GM23338 (cell line): ENCODE measurements around the gene PRKAG1. TPM values are rescaled to one million over a fixed set of nuclear protein-coding genes. Genes with fewer than 3 reads are reported as not detected.

Experiments used
- ATAC-seq: fragments of 200-7000 bp; cut with Tn5 transposase; 3 replicates; pipeline ENCODE4 v1.9.1; 2020
- DNase-seq: peaks from one replicate; pipeline ENCODE4 v3.0.0-alpha.2; 2015; ENCODE audit warnings: low spot score
- H2AFZ ChIP-seq: fragments of 200-600 bp; sonication (generic); 2 replicates; pipeline ENCODE4 v1.8.0; 2016; ENCODE audit warnings: antibody characterized with exemption, mild to moderate bottlenecking, moderate library complexity
- H3F3A ChIP-seq: fragments of 200-600 bp; sonication (generic); replicated peaks from 2 replicates; pipeline ENCODE4 v1.8.0; 2017; ENCODE audit warnings: antibody characterized with exemption, mixed run types, low read depth
- H3K27ac ChIP-seq: fragments of 200-600 bp; sonication (generic); 2 replicates; pipeline ENCODE4 v1.6.1; 2016; ENCODE audit warnings: low read depth
- H3K27me3 ChIP-seq: fragments of 200-600 bp; sonication (generic); 2 replicates; pipeline ENCODE4 v1.8.0; 2016; ENCODE audit warnings: mild to moderate bottlenecking, mixed run types, moderate library complexity; ENCODE audit not compliant: insufficient read depth
- H3K36me3 ChIP-seq: fragments of 200-600 bp; sonication (generic); 2 replicates; pipeline ENCODE4 v1.8.0; 2016; ENCODE audit warnings: mild to moderate bottlenecking; ENCODE audit not compliant: insufficient read depth
- H3K4me1 ChIP-seq: fragments of 200-600 bp; sonication (generic); 2 replicates; pipeline ENCODE4 v1.8.0; 2016; ENCODE audit warnings: mild to moderate bottlenecking, moderate library complexity; ENCODE audit not compliant: insufficient read depth
- H3K4me2 ChIP-seq: fragments of 200-600 bp; sonication (generic); 2 replicates; pipeline ENCODE4 v1.7.1; 2017; ENCODE audit warnings: mixed run types
- H3K4me3 ChIP-seq: fragments of 200-600 bp; sonication (generic); 2 replicates; pipeline ENCODE4 v1.6.1; 2016; ENCODE audit warnings: mixed run types
- H3K79me2 ChIP-seq: fragments of 200-600 bp; sonication (generic); replicated peaks from 2 replicates; pipeline ENCODE4 v1.8.0; 2017; ENCODE audit warnings: mild to moderate bottlenecking; ENCODE audit not compliant: insufficient read depth
- H3K9me2 ChIP-seq: fragments of 200-600 bp; sonication (generic); 2 replicates; pipeline ENCODE4 v1.8.0; 2017; ENCODE audit not compliant: insufficient read depth
- H4K20me1 ChIP-seq: fragments of 200-600 bp; sonication (generic); replicated peaks from 2 replicates; pipeline ENCODE4 v1.8.0; 2017; ENCODE audit warnings: mild to moderate bottlenecking; ENCODE audit not compliant: insufficient read depth
- H3K27ac Mint-ChIP-seq: 2 replicates; pipeline ENCODE4 v1.8.0; 2020; ENCODE audit warnings: inconsistent platforms, mild to moderate bottlenecking, moderate library complexity, mixed read lengths
- H3K27me3 Mint-ChIP-seq: 3 replicates; pipeline ENCODE4 v1.8.0; 2022; ENCODE audit warnings: low read depth, mild to moderate bottlenecking, moderate library complexity, mixed read lengths, inconsistent platforms; ENCODE audit not compliant: insufficient read depth, poor library complexity
- H3K36me3 Mint-ChIP-seq: 3 replicates; pipeline ENCODE4 v1.8.0; 2021; ENCODE audit warnings: low read depth, mild to moderate bottlenecking, inconsistent platforms, moderate library complexity, mixed read lengths
- H3K4me1 Mint-ChIP-seq: 3 replicates; pipeline ENCODE4 v1.8.0; 2020; ENCODE audit warnings: mild to moderate bottlenecking, inconsistent platforms, mixed read lengths
- H3K4me3 Mint-ChIP-seq: 3 replicates; pipeline ENCODE4 v1.8.0; 2021; ENCODE audit warnings: moderate library complexity, mild to moderate bottlenecking, inconsistent platforms, mixed read lengths
- H3K9me3 Mint-ChIP-seq: 3 replicates; pipeline ENCODE4 v1.8.0; 2020; ENCODE audit warnings: moderate library complexity, mild to moderate bottlenecking, inconsistent platforms, mixed read lengths
- CREB1 ChIP-seq: fragments of 250-450 bp; sonication (Bioruptor Pico); IDR thresholded peaks from 2 replicates; pipeline ENCODE4 v1.5.0; 2020; ENCODE audit warnings: low read depth, mild to moderate bottlenecking, moderate library complexity
- EZH2 ChIP-seq: fragments of 200-600 bp; sonication (generic); IDR thresholded peaks from one replicate; pipeline ENCODE4 v1.8.0; 2017; ENCODE audit warnings: antibody characterized with exemption, mild to moderate bottlenecking, low read depth; ENCODE audit not compliant: unreplicated experiment
- EZH2phosphoT487 ChIP-seq: fragments of 200-600 bp; sonication (generic); IDR thresholded peaks from one replicate; pipeline ENCODE4 v1.8.1; 2018; ENCODE audit warnings: antibody characterized with exemption; ENCODE audit not compliant: unreplicated experiment
- JUNB ChIP-seq: IDR thresholded peaks from one replicate; pipeline ENCODE4 v1.6.1; 2016; ENCODE audit warnings: antibody characterized with exemption; ENCODE audit not compliant: unreplicated experiment
- NANOG ChIP-seq: IDR thresholded peaks from 2 replicates; pipeline ENCODE4 v1.6.1; 2016; ENCODE audit warnings: antibody characterized with exemption, borderline replicate concordance
- POLR2AphosphoS5 ChIP-seq: IDR thresholded peaks from 2 replicates; pipeline ENCODE4 v1.6.1; 2016; ENCODE audit warnings: antibody characterized with exemption, low read depth
- STAT1 ChIP-seq: IDR thresholded peaks from one replicate; pipeline ENCODE4 v1.6.1; 2016; ENCODE audit warnings: antibody characterized with exemption; ENCODE audit not compliant: unreplicated experiment
- ZNF114 ChIP-seq: fragments of 250-450 bp; sonication (Bioruptor Pico); IDR thresholded peaks from 2 replicates; pipeline ENCODE4 v1.5.0; 2020; ENCODE audit warnings: mild to moderate bottlenecking, moderate library complexity
- ZNF331 ChIP-seq: fragments of 250-450 bp; sonication (Bioruptor Pico); IDR thresholded peaks from 2 replicates; pipeline ENCODE4 v1.5.0; 2020; ENCODE audit warnings: low read depth, mild to moderate bottlenecking, moderate library complexity
- polyA plus RNA-seq: library from polyadenylated mRNA; unstranded; fragments of >200 nt; fragmentation: Nextera tagmentation; extraction: Ambion mirVana; gene quantifications from 2 replicates; pipeline ENCODE4 v1.2.1, GENCODE V29; 2016
- total RNA-seq: library from RNA; depleted of rRNA; stranded (reverse); fragments of >200 nt; shearing (Covaris generic); gene quantifications from 2 replicates; pipeline ENCODE4 v1.2.3, GENCODE V29; 2014
- TF ChIP-seq, protein P1 (sequence below), 2 experiments: fragments of 200-600 bp in 1 of 2; sonication (generic) in 1 of 2; conservative IDR thresholded peaks; 2 replicates each; pipeline versions ENCODE4 v1.5.1 to v1.6.1; 2016 to 2017; ENCODE audit warnings: antibody characterized with exemption in 2 of 2, low read depth in 2 of 2, mild to moderate bottlenecking in 2 of 2, moderate library complexity in 1 of 2
- TF ChIP-seq, protein P2 (sequence below): IDR thresholded peaks from one replicate; pipeline ENCODE4 v1.6.1; 2018; ENCODE audit warnings: antibody characterized with exemption; ENCODE audit not compliant: unreplicated experiment
- TF ChIP-seq, protein P3 (sequence below): IDR thresholded peaks from 2 replicates; pipeline ENCODE4 v1.6.1; 2016; ENCODE audit warnings: antibody characterized with exemption
- TF ChIP-seq, protein P4 (sequence below): fragments of 250-450 bp; sonication (Bioruptor Pico); IDR thresholded peaks from 2 replicates; pipeline ENCODE4 v1.5.0; 2020; ENCODE audit warnings: mild to moderate bottlenecking, moderate library complexity

PRKAG1 gene
- total and polyA plus RNA-seq, 2 experiments from 2014 or later = 19.9 to 35.4 TPM

DNA sequence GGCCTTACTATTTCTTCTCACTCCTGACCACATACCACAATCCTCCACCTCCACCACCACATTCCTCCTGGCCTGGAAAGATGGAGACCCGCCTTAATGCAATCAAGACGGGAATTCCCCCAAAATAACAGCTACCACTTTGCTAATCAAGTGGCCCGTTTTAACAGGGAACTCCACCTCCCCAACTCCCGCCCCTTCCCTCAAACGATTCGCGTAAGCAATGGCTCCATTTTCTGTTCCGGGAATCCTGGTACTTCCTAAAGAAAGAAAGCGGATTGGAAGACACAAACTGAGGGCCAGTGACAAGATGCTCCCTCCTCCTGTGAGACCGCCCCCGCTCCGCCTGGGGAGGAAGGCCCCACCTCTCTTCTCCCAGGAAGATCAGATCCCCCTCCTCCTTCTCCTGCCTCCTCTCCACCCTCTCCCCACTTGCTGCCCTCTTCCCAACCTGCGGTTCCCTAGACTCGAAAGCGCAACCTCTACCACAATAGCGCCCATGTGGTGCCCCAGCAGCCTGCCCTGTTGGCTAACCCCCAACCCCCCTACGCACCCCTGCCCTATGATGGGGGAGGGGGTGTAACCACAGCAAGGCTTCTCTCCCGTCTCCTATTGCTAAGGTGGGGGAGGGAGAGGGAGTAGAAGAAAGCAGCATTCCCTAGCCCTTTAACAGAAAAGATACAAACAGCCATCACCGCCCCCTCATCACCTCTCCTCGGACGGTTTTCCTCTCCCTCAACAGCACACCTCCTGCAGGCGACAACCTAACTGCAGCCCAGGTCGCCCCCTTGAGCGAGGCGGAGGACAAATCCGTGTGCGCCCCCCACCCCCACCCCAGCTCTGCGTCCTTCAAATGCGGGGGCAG, 62.1 kb downstream of the PRKAG1 start:
- TF ChIP-seq, protein P1, sequence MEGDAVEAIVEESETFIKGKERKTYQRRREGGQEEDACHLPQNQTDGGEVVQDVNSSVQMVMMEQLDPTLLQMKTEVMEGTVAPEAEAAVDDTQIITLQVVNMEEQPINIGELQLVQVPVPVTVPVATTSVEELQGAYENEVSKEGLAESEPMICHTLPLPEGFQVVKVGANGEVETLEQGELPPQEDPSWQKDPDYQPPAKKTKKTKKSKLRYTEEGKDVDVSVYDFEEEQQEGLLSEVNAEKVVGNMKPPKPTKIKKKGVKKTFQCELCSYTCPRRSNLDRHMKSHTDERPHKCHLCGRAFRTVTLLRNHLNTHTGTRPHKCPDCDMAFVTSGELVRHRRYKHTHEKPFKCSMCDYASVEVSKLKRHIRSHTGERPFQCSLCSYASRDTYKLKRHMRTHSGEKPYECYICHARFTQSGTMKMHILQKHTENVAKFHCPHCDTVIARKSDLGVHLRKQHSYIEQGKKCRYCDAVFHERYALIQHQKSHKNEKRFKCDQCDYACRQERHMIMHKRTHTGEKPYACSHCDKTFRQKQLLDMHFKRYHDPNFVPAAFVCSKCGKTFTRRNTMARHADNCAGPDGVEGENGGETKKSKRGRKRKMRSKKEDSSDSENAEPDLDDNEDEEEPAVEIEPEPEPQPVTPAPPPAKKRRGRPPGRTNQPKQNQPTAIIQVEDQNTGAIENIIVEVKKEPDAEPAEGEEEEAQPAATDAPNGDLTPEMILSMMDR (conservative IDR thresholded peaks at IDR 0.05; ENCODE audit: low read depth in 2 of 2) = peak; percentile 1 to 34; a peak in 1 of 4 replicates
- TF ChIP-seq EZH2 (no peak), JUNB (no peak), ZNF114 (CRISPR knock-in tag) (no peak), STAT1 (no peak), EZH2phosphoT487 (no peak), NANOG (no peak), CREB1 (CRISPR knock-in tag) (peak; percentile 63), ZNF331 (CRISPR knock-in tag) (no peak), POLR2AphosphoS5 (peak; percentile 63)
- TF ChIP-seq, protein P2, sequence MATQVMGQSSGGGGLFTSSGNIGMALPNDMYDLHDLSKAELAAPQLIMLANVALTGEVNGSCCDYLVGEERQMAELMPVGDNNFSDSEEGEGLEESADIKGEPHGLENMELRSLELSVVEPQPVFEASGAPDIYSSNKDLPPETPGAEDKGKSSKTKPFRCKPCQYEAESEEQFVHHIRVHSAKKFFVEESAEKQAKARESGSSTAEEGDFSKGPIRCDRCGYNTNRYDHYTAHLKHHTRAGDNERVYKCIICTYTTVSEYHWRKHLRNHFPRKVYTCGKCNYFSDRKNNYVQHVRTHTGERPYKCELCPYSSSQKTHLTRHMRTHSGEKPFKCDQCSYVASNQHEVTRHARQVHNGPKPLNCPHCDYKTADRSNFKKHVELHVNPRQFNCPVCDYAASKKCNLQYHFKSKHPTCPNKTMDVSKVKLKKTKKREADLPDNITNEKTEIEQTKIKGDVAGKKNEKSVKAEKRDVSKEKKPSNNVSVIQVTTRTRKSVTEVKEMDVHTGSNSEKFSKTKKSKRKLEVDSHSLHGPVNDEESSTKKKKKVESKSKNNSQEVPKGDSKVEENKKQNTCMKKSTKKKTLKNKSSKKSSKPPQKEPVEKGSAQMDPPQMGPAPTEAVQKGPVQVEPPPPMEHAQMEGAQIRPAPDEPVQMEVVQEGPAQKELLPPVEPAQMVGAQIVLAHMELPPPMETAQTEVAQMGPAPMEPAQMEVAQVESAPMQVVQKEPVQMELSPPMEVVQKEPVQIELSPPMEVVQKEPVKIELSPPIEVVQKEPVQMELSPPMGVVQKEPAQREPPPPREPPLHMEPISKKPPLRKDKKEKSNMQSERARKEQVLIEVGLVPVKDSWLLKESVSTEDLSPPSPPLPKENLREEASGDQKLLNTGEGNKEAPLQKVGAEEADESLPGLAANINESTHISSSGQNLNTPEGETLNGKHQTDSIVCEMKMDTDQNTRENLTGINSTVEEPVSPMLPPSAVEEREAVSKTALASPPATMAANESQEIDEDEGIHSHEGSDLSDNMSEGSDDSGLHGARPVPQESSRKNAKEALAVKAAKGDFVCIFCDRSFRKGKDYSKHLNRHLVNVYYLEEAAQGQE = no peak
- TF ChIP-seq, protein P3, sequence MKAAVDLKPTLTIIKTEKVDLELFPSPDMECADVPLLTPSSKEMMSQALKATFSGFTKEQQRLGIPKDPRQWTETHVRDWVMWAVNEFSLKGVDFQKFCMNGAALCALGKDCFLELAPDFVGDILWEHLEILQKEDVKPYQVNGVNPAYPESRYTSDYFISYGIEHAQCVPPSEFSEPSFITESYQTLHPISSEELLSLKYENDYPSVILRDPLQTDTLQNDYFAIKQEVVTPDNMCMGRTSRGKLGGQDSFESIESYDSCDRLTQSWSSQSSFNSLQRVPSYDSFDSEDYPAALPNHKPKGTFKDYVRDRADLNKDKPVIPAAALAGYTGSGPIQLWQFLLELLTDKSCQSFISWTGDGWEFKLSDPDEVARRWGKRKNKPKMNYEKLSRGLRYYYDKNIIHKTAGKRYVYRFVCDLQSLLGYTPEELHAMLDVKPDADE = 0 out of 2 replicates have a peak, but pooled peaks have one; percentile 42
- TF ChIP-seq, protein P4, sequence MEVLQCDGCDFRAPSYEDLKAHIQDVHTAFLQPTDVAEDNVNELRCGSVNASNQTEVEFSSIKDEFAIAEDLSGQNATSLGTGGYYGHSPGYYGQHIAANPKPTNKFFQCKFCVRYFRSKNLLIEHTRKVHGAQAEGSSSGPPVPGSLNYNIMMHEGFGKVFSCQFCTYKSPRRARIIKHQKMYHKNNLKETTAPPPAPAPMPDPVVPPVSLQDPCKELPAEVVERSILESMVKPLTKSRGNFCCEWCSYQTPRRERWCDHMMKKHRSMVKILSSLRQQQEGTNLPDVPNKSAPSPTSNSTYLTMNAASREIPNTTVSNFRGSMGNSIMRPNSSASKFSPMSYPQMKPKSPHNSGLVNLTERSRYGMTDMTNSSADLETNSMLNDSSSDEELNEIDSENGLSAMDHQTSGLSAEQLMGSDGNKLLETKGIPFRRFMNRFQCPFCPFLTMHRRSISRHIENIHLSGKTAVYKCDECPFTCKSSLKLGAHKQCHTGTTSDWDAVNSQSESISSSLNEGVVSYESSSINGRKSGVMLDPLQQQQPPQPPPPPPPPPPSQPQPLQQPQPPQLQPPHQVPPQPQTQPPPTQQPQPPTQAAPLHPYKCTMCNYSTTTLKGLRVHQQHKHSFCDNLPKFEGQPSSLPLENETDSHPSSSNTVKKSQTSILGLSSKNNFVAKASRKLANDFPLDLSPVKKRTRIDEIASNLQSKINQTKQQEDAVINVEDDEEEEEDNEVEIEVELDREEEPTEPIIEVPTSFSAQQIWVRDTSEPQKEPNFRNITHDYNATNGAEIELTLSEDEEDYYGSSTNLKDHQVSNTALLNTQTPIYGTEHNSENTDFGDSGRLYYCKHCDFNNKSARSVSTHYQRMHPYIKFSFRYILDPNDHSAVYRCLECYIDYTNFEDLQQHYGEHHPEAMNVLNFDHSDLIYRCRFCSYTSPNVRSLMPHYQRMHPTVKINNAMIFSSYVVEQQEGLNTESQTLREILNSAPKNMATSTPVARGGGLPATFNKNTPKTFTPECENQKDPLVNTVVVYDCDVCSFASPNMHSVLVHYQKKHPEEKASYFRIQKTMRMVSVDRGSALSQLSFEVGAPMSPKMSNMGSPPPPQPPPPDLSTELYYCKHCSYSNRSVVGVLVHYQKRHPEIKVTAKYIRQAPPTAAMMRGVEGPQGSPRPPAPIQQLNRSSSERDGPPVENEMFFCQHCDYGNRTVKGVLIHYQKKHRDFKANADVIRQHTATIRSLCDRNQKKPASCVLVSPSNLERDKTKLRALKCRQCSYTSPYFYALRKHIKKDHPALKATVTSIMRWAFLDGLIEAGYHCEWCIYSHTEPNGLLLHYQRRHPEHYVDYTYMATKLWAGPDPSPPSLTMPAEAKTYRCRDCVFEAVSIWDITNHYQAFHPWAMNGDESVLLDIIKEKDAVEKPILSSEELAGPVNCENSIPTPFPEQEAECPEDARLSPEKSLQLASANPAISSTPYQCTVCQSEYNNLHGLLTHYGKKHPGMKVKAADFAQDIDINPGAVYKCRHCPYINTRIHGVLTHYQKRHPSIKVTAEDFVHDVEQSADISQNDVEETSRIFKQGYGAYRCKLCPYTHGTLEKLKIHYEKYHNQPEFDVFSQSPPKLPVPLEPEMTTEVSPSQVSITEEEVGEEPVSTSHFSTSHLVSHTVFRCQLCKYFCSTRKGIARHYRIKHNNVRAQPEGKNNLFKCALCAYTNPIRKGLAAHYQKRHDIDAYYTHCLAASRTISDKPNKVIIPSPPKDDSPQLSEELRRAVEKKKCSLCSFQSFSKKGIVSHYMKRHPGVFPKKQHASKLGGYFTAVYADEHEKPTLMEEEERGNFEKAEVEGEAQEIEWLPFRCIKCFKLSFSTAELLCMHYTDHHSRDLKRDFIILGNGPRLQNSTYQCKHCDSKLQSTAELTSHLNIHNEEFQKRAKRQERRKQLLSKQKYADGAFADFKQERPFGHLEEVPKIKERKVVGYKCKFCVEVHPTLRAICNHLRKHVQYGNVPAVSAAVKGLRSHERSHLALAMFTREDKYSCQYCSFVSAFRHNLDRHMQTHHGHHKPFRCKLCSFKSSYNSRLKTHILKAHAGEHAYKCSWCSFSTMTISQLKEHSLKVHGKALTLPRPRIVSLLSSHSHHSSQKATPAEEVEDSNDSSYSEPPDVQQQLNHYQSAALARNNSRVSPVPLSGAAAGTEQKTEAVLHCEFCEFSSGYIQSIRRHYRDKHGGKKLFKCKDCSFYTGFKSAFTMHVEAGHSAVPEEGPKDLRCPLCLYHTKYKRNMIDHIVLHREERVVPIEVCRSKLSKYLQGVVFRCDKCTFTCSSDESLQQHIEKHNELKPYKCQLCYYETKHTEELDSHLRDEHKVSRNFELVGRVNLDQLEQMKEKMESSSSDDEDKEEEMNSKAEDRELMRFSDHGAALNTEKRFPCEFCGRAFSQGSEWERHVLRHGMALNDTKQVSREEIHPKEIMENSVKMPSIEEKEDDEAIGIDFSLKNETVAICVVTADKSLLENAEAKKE = no peak
- 0 out of 2 replicates have a peak overlapping the region, but pooled peaks have one; percentile 56 for H2AFZ ChIP-seq

More for the DNA sequence above, 62.1 kb downstream of the PRKAG1 start:
- Histone ChIP-seq H3K27me3 (no peaks in the 10 kb centered on the region), H3K27ac (peak overlapping the region; percentile 92), H3K36me3 (peaks cover 11% of the 10 kb centered on the region; the same call in 1 of the 2 replicates), H3K4me3 (peak overlapping the region; percentile 87), H3K79me2 (peaks cover 53% of the 10 kb centered on the region), H3K9me2 (no peaks in the 10 kb centered on the region), H4K20me1 (peaks cover 41% of the 10 kb centered on the region), H3K4me1 (peaks cover 15% of the 10 kb centered on the region), H3K4me2 (peak overlapping the region; percentile 88), H3F3A (0 out of 2 replicates have a peak, but pooled peaks cover 2% of the 10 kb centered on the region)
- Mint-ChIP-seq H3K9me3 (no peaks in the 10 kb centered on the region; the same call in 2 of the 3 replicates), H3K27me3 (peaks cover 17% of the 10 kb centered on the region), H3K27ac (peak overlapping the region; percentile 97), H3K4me1 (peaks cover 27% of the 10 kb centered on the region), H3K36me3 (peaks cover 35% of the 10 kb centered on the region), H3K4me3 (peak overlapping the region; percentile 97)
- peak; percentile 98 for DNase-seq
- peak; percentile 71 for ATAC-seq
